ENCODE measurements around the gene FNBP1. TPM values are rescaled to one million over a fixed set of nuclear protein-coding genes. Genes with fewer than 3 reads are reported as not detected.
A peak's percentile ranks its signal among the peaks of the same experiment; 100 is the strongest.

FNBP1 gene
- total RNA-seq, 2 experiments from 2014 or later, result 206 to 247 TPM

GRCh38 chr9:129934041-129934591 lies 108.9 kb downstream of the FNBP1 start:
- no peak overlapping the region for H3K4me3 Mint-ChIP-seq
- no peaks in the 10 kb centered on the region for H3K27me3 Mint-ChIP-seq
- CTCF ChIA-PET, result interaction anchor here (0.5 to 1.5 kb wide), 6 partner anchors 9 to 197 kb away, joined by 3 to 4 read pairs (median 3); no protein-coding TSS in a partner anchor
- POLR2A ChIA-PET, result no interaction called here
- no peaks in the 10 kb centered on the region for H3K9me3 Mint-ChIP-seq
- peaks cover 71% of the 10 kb centered on the region for H3K4me1 Mint-ChIP-seq
- H3K27ac Mint-ChIP-seq, result peak overlapping the region; percentile 83
- DNase-seq, result no peak
- H3K36me3 Mint-ChIP-seq (ENCODE audit: low read depth), result peaks cover 57% of the 10 kb centered on the region

GRCh38 chr9:129933185-129934040 lies 109.6 kb downstream of the FNBP1 start:
- no peak for DNase-seq
- H3K27ac Mint-ChIP-seq, result peak overlapping the region; percentile 83
- POLR2A ChIA-PET, result no interaction called here
- CTCF ChIA-PET, result interaction anchor here (0.5 to 1.5 kb wide), 11 partner anchors 8 to 196 kb away, joined by 3 to 4 read pairs (median 3); no protein-coding TSS in a partner anchor
- H3K4me1 Mint-ChIP-seq, result peaks cover 67% of the 10 kb centered on the region
- peak overlapping the region; percentile 51 for H3K4me3 Mint-ChIP-seq
- H3K36me3 Mint-ChIP-seq (ENCODE audit: low read depth), result peaks cover 52% of the 10 kb centered on the region
- no peaks in the 10 kb centered on the region for H3K9me3 Mint-ChIP-seq
- H3K27me3 Mint-ChIP-seq, result no peaks in the 10 kb centered on the region

GRCh38 chr9:129932303-129933151 lies 110.5 kb downstream of the FNBP1 start:
- peaks cover 51% of the 10 kb centered on the region for H3K36me3 Mint-ChIP-seq (ENCODE audit: low read depth)
- ChIA-PET CTCF (interaction anchor here (0.6 to 1.5 kb wide), 10 partner anchors 7 to 167 kb away, joined by 3 to 4 read pairs (median 3); no protein-coding TSS in a partner anchor), POLR2A (no interaction called here)
- no peaks in the 10 kb centered on the region for H3K9me3 Mint-ChIP-seq
- H3K4me1 Mint-ChIP-seq, result peaks cover 64% of the 10 kb centered on the region
- peak overlapping the region; percentile 82 for H3K27ac Mint-ChIP-seq
- no peaks in the 10 kb centered on the region for H3K27me3 Mint-ChIP-seq
- no peak for DNase-seq
- peak overlapping the region; percentile 51 for H3K4me3 Mint-ChIP-seq

GRCh38 chr9:129930743-129931142 lies 112.2 kb downstream of the FNBP1 start:
- H3K27ac Mint-ChIP-seq, result peak overlapping the region; percentile 87
- peak; percentile 16 for DNase-seq
- H3K4me3 Mint-ChIP-seq, result no peak overlapping the region
- peaks cover 53% of the 10 kb centered on the region for H3K4me1 Mint-ChIP-seq
- no peaks in the 10 kb centered on the region for H3K27me3 Mint-ChIP-seq
- POLR2A ChIA-PET, result no interaction called here
- CTCF ChIA-PET, result interaction anchor here (1.0 kb wide), 1 partner anchor 45 kb away, joined by 3 read pairs; no protein-coding TSS in a partner anchor
- no peaks in the 10 kb centered on the region for H3K9me3 Mint-ChIP-seq
- H3K36me3 Mint-ChIP-seq (ENCODE audit: low read depth), result peaks cover 56% of the 10 kb centered on the region

GRCh38 chr9:129929496-129930125 lies 113.4 kb downstream of the FNBP1 start:
- H3K4me1 Mint-ChIP-seq, result peaks cover 45% of the 10 kb centered on the region
- no peak for DNase-seq
- H3K9me3 Mint-ChIP-seq, result no peaks in the 10 kb centered on the region
- ChIA-PET CTCF (no interaction called here), POLR2A (no interaction called here)
- H3K27me3 Mint-ChIP-seq, result no peaks in the 10 kb centered on the region
- peak overlapping the region; percentile 6 for H3K27ac Mint-ChIP-seq
- peaks cover 57% of the 10 kb centered on the region for H3K36me3 Mint-ChIP-seq (ENCODE audit: low read depth)
- no peak overlapping the region for H3K4me3 Mint-ChIP-seq

- no peak overlapping the region for H3K27ac Mint-ChIP-seq
- ChIA-PET CTCF (interaction anchor here (0.6 to 1.5 kb wide), 5 partner anchors 9 to 1325 kb away, joined by 3 to 6 read pairs (median 3); no protein-coding TSS in a partner anchor), POLR2A (interaction anchor here (0.8 kb wide), 1 partner anchor 37 kb away, joined by 3 read pairs; no protein-coding TSS in a partner anchor)
- no peaks in the 10 kb centered on the region for H3K27me3 Mint-ChIP-seq
- no peaks in the 10 kb centered on the region for H3K9me3 Mint-ChIP-seq
- peaks cover 56% of the 10 kb centered on the region for H3K36me3 Mint-ChIP-seq (ENCODE audit: low read depth)
- no peak overlapping the region for H3K4me3 Mint-ChIP-seq
- peaks cover 14% of the 10 kb centered on the region for H3K4me1 Mint-ChIP-seq
- no peak for DNase-seq
These were observed 119.4 kb downstream of the FNBP1 start for GRCh38 chr9:129923589-129923988.

- CTCF ChIA-PET, result no interaction called here
- POLR2A ChIA-PET, result no interaction called here
- no peaks in the 10 kb centered on the region for H3K9me3 Mint-ChIP-seq
- no peak for DNase-seq
- H3K4me3 Mint-ChIP-seq, result no peak overlapping the region
- peaks cover 60% of the 10 kb centered on the region for H3K36me3 Mint-ChIP-seq (ENCODE audit: low read depth)
- H3K27ac Mint-ChIP-seq, result no peak overlapping the region
- H3K27me3 Mint-ChIP-seq, result no peaks in the 10 kb centered on the region
- peaks cover 15% of the 10 kb centered on the region for H3K4me1 Mint-ChIP-seq
These were observed 121.1 kb downstream of the FNBP1 start for GRCh38 chr9:129921905-129922304.

- Mint-ChIP-seq H3K4me1 (peaks cover 19% of the 10 kb centered on the region), H3K36me3 (ENCODE audit: low read depth) (peaks cover 57% of the 10 kb centered on the region), H3K9me3 (no peaks in the 10 kb centered on the region), H3K27me3 (no peaks in the 10 kb centered on the region), H3K4me3 (no peak overlapping the region), H3K27ac (no peak overlapping the region)
- ChIA-PET POLR2A (no interaction called here), CTCF (interaction anchor here (0.9 to 1.6 kb wide), 3 partner anchors 18 to 119 kb away, joined by 3 to 4 read pairs (median 3); no protein-coding TSS in a partner anchor)
- no peak for DNase-seq
These were observed 123.1 kb downstream of the FNBP1 start for GRCh38 chr9:129919841-129920240.

GRCh38 chr9:129919277-129919676 lies 123.7 kb downstream of the FNBP1 start:
- H3K27me3 Mint-ChIP-seq, result no peaks in the 10 kb centered on the region
- ChIA-PET CTCF (interaction anchor here (0.9 to 1.6 kb wide), 2 partner anchors 19 to 25 kb away, joined by 3 to 4 read pairs; no protein-coding TSS in a partner anchor), POLR2A (no interaction called here)
- H3K9me3 Mint-ChIP-seq, result no peaks in the 10 kb centered on the region
- no peak for DNase-seq
- peaks cover 54% of the 10 kb centered on the region for H3K36me3 Mint-ChIP-seq (ENCODE audit: low read depth)
- H3K27ac Mint-ChIP-seq, result no peak overlapping the region
- H3K4me3 Mint-ChIP-seq, result no peak overlapping the region
- H3K4me1 Mint-ChIP-seq, result peaks cover 16% of the 10 kb centered on the region

- Mint-ChIP-seq H3K27me3 (no peaks in the 10 kb centered on the region), H3K9me3 (no peaks in the 10 kb centered on the region), H3K36me3 (ENCODE audit: low read depth) (peaks cover 51% of the 10 kb centered on the region), H3K4me1 (peaks cover 16% of the 10 kb centered on the region), H3K27ac (no peak overlapping the region), H3K4me3 (no peak overlapping the region)
- ChIA-PET POLR2A (no interaction called here), CTCF (interaction anchor here (0.7 to 1.6 kb wide), 3 partner anchors 11 to 44 kb away, joined by 3 to 4 read pairs (median 3); no protein-coding TSS in a partner anchor)
- no peak for DNase-seq
These were observed 124.6 kb downstream of the FNBP1 start for GRCh38 chr9:129918296-129918950.

GRCh38 chr9:129916707-129917106 lies 126.3 kb downstream of the FNBP1 start:
- H3K4me3 Mint-ChIP-seq, result no peak overlapping the region
- ChIA-PET POLR2A (no interaction called here), CTCF (interaction anchor here (0.7 to 1.0 kb wide), 5 partner anchors 56 to 700 kb away, joined by 3 to 5 read pairs (median 3); no protein-coding TSS in a partner anchor)
- DNase-seq, result no peak
- H3K36me3 Mint-ChIP-seq (ENCODE audit: low read depth), result peaks cover 43% of the 10 kb centered on the region
- H3K4me1 Mint-ChIP-seq, result peaks cover 17% of the 10 kb centered on the region
- H3K27me3 Mint-ChIP-seq, result no peaks in the 10 kb centered on the region
- H3K9me3 Mint-ChIP-seq, result no peaks in the 10 kb centered on the region
- H3K27ac Mint-ChIP-seq, result peak overlapping the region; percentile 5

All from activated CD4-positive, alpha-beta T cell treated with anti-CD3 and anti-CD28 coated beads, Interleukin-2, amount 10 ng/mL, durations not matched to agents 7 days and 5 days (primary cell).